Osteocyte (in vitro differentiated cells): ENCODE data around the gene SLC26A9. TPM values are rescaled to one million over a fixed set of nuclear protein-coding genes. Genes with fewer than 3 reads are reported as not detected.

Experiments used
- DNase-seq: peaks from one replicate; pipeline ENCODE4 v3.0.0; 2021; ENCODE audit warnings: mixed read lengths; ENCODE audit not compliant: unreplicated experiment; ENCODE audit errors: extremely low spot score
- H3K27ac Mint-ChIP-seq: one replicate; pipeline ENCODE4 v1.8.0; 2021; ENCODE audit warnings: mild to moderate bottlenecking, mixed read lengths; ENCODE audit not compliant: unreplicated experiment
- H3K27me3 Mint-ChIP-seq: one replicate; pipeline ENCODE4 v1.8.0; 2021; ENCODE audit warnings: mixed read lengths; ENCODE audit not compliant: unreplicated experiment
- H3K36me3 Mint-ChIP-seq: one replicate; pipeline ENCODE4 v1.8.0; 2021; ENCODE audit warnings: mixed read lengths; ENCODE audit not compliant: unreplicated experiment
- H3K4me1 Mint-ChIP-seq: one replicate; pipeline ENCODE4 v1.8.0; 2021; ENCODE audit warnings: mixed read lengths; ENCODE audit not compliant: unreplicated experiment
- H3K4me3 Mint-ChIP-seq: one replicate; pipeline ENCODE4 v1.8.0; 2021; ENCODE audit warnings: mild to moderate bottlenecking, moderate library complexity, mixed read lengths; ENCODE audit not compliant: unreplicated experiment
- H3K9me3 Mint-ChIP-seq: one replicate; pipeline ENCODE4 v1.8.0; 2021; ENCODE audit warnings: mixed read lengths; ENCODE audit not compliant: unreplicated experiment
- total RNA-seq: library from RNA; stranded (reverse); gene quantifications from 2 replicates; pipeline ENCODE4 v1.2.1, GENCODE V29; 2021
- TF ChIP-seq, protein P1 (sequence below): fragments of 200-600 bp; sonication (generic); IDR thresholded peaks from 2 replicates; pipeline ENCODE4 v1.5.0; 2021; ENCODE audit warnings: antibody characterized with exemption, mild to moderate bottlenecking, moderate library complexity

The SLC26A9 gene
- total RNA-seq, 1 donor from 2014 or later, result not detected

DNA sequence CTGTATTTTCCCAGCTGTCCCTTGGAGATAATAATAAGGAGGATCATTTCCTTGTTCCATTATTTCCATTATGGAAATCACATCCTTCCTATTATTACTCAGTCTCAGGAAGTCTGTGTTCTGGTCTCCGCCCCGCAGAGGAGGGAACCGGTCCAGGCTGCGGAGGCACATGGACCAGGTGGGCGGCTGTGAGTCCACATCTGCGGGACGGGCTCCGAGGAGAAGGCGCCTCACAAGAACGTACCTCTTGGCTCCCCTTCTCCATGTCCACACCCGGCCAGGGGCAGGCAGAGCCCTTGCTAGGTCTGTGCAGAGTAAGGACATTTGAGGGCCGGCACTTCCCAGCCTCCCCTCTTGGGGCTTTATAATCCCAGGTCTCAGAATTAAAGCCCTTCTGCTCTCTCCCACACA, 45.3 kb upstream of the SLC26A9 start:
- Mint-ChIP-seq H3K9me3 (no peaks in the 10 kb centered on the region), H3K36me3 (peaks cover 4% of the 10 kb centered on the region), H3K4me3 (no peak overlapping the region), H3K4me1 (no peaks in the 10 kb centered on the region), H3K27ac (no peak overlapping the region), H3K27me3 (peaks cover 5% of the 10 kb centered on the region)
- DNase-seq, result no peak
- TF ChIP-seq, protein P1, sequence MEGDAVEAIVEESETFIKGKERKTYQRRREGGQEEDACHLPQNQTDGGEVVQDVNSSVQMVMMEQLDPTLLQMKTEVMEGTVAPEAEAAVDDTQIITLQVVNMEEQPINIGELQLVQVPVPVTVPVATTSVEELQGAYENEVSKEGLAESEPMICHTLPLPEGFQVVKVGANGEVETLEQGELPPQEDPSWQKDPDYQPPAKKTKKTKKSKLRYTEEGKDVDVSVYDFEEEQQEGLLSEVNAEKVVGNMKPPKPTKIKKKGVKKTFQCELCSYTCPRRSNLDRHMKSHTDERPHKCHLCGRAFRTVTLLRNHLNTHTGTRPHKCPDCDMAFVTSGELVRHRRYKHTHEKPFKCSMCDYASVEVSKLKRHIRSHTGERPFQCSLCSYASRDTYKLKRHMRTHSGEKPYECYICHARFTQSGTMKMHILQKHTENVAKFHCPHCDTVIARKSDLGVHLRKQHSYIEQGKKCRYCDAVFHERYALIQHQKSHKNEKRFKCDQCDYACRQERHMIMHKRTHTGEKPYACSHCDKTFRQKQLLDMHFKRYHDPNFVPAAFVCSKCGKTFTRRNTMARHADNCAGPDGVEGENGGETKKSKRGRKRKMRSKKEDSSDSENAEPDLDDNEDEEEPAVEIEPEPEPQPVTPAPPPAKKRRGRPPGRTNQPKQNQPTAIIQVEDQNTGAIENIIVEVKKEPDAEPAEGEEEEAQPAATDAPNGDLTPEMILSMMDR, result no peak

DNA sequence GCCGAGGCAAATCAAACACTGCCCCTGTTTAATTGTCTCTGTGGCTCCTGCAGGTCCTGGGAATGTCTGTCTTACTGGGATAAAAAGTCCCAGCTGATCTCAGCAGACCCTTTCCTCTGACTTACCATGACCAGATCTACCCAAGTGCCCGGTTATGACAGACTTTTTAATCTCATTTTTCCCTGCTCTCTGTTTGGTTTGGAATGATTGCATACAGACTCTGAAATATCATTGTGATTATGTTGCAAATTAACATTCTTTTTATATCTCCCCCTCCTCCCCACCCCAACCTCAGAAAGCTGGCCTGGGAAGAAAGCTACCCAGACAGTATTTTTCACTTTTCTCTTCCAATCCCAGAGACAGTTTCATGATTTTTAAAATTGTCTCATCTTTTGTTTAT, 43.6 kb upstream of the SLC26A9 start:
- Mint-ChIP-seq H3K4me3 (no peak overlapping the region), H3K36me3 (peaks cover 4% of the 10 kb centered on the region), H3K27ac (no peak overlapping the region), H3K4me1 (no peaks in the 10 kb centered on the region), H3K27me3 (peaks cover 5% of the 10 kb centered on the region), H3K9me3 (no peaks in the 10 kb centered on the region)
- no peak for DNase-seq
- TF ChIP-seq, protein P1, result no peak

DNA sequence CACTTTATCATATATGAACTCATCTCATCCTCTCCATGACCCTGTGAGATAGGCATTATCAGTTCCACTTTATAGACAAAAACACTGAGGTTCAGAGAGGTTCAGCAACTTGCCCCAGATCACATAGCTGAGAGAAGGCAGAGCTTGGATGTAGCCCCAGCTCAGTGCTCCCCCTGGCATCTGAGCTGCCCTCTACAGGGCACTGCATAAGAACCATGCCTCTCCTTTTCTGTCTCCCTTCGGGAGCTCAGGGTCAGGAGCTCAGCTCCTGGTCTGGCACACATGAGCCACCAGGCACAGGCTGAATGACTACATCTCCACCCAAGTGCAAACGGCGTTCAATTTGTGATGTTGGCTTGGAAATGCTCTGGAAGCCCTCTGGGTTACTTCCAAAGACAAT, 43.0 kb upstream of the SLC26A9 start:
- H3K4me3 Mint-ChIP-seq, result no peak overlapping the region

DNA sequence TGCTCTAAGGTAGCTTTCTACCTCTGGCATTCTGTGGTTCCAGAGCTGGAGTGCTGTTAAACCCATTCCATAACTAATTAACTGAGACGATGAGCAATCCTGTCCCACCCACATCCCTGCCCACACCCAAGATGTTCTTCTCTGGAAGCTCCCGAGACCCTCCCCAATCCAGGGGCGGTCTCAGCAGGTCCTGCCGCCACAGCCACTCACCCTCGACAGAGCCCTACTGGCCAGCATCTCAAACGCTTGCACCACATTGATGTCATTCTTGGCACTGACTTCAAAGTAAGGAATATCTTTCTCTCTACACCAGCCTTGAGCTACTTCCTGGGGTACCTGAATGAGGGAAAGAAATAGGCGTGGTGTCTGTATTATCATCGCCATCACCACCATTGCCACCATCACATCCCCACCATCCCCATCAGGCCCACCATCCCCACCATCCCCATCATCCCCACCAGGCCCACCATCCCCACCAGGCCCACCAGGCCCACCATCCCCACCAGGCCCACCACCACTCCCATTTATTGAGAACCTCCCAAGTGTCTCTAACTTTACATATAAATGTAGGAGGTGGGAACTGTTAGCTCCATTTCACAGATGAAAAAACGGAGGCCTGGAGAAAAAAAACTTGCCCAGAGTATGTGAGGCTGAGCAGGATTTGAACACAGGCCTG, 42.2 kb upstream of the SLC26A9 start:
- no peak for DNase-seq
- Mint-ChIP-seq H3K4me3 (no peak overlapping the region), H3K9me3 (no peaks in the 10 kb centered on the region), H3K4me1 (no peaks in the 10 kb centered on the region), H3K27me3 (peaks cover 5% of the 10 kb centered on the region), H3K27ac (no peak overlapping the region), H3K36me3 (peaks cover 3% of the 10 kb centered on the region)
- TF ChIP-seq, protein P1, result no peak

More for the DNA sequence above, 43.0 kb upstream of the SLC26A9 start:
- peaks cover 5% of the 10 kb centered on the region for H3K27me3 Mint-ChIP-seq
- H3K4me1 Mint-ChIP-seq, result no peaks in the 10 kb centered on the region
- H3K36me3 Mint-ChIP-seq, result peaks cover 3% of the 10 kb centered on the region
- DNase-seq, result no peak
- TF ChIP-seq, protein P1, result no peak
- H3K27ac Mint-ChIP-seq, result no peak overlapping the region
- H3K9me3 Mint-ChIP-seq, result no peaks in the 10 kb centered on the region

DNA sequence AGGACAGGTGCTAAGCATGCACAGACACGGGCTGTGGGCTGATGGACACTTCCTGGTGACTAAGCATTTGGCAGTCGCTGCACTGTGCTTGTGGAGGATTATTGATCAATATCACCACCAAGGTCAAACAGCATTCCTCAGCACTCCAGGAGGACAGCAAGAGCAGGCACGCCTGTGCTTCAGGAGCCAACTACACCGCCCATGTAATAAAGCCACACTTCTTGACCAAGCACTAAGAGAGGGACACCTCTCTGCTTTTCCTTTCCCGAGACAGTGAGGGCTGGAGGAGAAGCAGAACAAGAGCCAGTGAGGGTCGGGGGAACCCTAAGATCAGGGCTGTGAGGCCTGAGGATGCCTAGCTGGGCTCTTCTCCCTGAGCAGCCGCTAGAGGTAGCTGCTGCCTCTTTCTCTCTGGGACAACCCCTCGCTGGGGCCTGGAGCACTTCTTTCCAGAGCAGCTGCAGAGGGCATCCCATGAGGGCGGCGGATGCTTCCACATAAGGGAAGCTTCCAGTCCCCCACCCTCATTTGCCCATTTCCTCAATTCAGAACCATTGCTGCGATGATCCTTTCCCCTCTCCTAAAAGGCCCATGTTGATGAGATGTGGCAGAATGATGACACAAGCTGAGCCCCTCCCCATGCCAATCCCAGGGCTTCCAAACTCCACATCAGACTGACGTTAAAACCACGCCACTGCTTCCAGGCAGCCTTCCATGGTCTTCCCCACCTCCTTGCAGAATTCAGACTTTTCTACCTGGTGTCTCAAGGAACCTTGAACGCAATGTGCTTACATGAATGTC, 40.9 kb upstream of the SLC26A9 start:
- no peaks in the 10 kb centered on the region for H3K36me3 Mint-ChIP-seq

More for the DNA sequence above, 40.9 kb upstream of the SLC26A9 start:
- no peaks in the 10 kb centered on the region for H3K9me3 Mint-ChIP-seq
- H3K27ac Mint-ChIP-seq, result no peak overlapping the region
- H3K4me1 Mint-ChIP-seq, result no peaks in the 10 kb centered on the region
- TF ChIP-seq, protein P1, result peak; percentile 85
- DNase-seq, result no peak
- H3K4me3 Mint-ChIP-seq, result no peak overlapping the region
- H3K27me3 Mint-ChIP-seq, result no peaks in the 10 kb centered on the region
